SK-N-MC (cell line): ENCODE results near the gene DIO1.

ENCODE experiments used
- EZH2 ChIP-seq: fragments of 200-600 bp; sonication (generic); IDR thresholded peaks from one replicate; pipeline ENCODE4 v1.6.1; 2017; ENCODE audit warnings: antibody characterized with exemption
- FOXP2 ChIP-seq: optimal IDR thresholded peaks from 2 replicates; pipeline ENCODE3; 2011; ENCODE audit warnings: mild to moderate bottlenecking, moderate library complexity; ENCODE audit not compliant: insufficient read depth; ENCODE audit errors: extremely low read length, control extremely low read depth
- POLR2AphosphoS5 ChIP-seq: IDR thresholded peaks from 2 replicates; pipeline ENCODE4 v1.6.1; 2012; ENCODE audit warnings: mild to moderate bottlenecking, low read depth, low read length, borderline replicate concordance

GRCh38 chr1:53899708-53900107, 5.7 kb downstream of the DIO1 start:
- TF ChIP-seq EZH2 (no peak), POLR2AphosphoS5 (no peak), FOXP2 (no peak)
